GM21737 (cell line): ENCODE data around the gene ZNF664.

Experiments
- ATAC-seq: cut with Tn5 transposase; IDR thresholded peaks from one replicate; pipeline ENCODE4 v1.9.1; 2021; ENCODE audit warnings: mild to moderate bottlenecking, moderate library complexity; ENCODE audit not compliant: unreplicated experiment

ZNF664 gene

DNA sequence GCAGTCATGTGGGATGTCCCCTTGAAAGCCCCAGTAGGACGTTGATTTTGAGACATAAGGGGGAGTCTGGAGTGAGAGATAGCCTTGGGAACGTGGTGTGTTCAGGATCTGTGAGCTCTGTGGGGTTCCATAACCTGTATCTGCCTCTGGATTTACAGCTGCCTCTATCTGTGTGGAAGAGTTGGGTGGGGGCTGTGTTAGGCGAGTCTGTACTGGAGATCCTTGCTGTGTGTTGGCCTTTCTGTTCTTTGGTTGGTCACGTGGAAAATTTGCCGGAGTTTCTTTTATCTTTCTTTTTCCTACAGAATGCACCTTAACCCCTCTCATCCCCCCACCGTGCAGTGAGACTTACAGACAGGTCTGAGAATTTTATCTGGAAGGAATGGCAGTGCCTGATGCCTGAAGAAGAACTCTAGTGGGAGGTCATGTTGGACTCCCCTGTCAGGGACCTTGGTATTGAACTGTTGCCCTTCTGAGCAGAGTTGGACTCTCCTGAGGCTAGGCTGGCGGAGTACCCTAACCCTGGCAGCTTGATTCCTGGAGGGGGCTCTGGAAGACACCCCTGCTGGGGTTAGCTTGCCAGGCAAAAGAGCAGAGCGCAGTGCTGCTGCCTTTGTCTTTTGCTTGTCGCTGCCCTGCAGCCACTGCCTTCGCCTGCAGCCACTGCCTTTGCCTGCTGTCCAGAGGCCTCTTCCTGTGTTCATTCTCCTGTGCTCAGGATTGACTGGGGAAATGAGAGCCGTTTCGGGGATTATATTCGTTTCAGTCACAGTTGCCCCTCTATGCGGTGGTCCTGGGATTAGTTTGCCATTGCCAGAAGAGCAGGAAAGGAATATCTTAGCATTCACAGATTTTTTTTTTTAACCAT lies 34.1 kb downstream of the ZNF664 start:
- ATAC-seq = no peak

- ATAC-seq = no peak
These were observed 35.0 kb downstream of the ZNF664 start for GRCh38 chr12:124007826-124008570.

DNA sequence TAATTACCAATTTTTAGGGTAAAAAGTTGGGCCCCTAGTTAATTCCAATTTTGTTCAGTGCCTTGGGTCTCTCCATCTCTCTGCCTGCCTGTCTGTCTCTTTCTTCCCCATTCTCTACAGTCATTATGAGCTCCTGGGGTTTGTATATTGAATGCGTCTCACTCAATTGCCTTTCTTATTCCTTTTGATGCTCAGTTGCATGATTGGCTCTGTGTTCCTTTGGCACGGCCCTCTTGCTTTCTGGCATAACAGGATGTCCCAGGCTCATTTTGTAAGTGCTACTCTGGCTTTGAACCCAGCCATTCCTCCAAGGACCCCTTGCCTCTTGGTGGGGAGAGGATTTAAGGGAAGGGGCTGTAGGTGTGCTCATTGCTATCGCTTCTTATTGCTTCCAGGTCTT lies 35.6 kb downstream of the ZNF664 start:
- ATAC-seq = no peak

DNA sequence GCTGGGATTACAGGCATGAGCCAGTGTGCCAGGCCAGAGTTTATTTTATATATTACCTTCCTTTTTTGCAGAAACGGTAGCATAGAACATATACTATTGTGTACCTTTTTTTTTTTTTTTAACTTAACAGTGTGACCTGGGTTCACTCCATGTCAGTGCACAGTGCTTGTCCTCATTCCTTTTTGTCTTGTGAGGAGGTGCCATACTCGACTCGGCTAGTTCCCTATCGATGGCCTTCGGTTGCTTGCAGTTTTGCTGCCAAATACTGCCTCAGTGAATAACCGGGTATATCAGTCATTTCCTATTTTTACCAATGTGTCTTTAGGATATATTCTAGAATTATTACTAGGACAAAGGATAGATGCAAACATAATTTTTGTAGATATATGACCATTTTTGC lies 36.8 kb downstream of the ZNF664 start:
- no peak for ATAC-seq

DNA sequence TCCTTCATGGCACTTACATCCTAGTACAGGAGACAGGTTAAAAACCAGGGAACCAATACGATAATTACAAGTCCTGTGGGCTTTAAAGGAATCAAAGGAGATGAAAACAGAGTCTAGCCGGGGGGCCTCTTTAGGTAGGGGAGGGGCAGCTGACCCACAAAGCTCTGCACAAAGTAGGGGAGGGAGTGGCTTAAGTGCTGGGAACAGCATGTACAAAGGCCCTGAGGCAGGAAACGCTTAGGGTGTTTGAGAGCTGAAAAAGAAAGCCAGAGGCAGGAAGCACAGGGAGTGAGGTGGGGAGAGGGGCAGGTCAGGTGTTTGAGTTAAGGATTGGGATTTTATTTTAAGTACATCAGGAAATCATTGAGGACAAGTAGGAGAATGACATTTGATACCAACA lies 37.7 kb downstream of the ZNF664 start:
- no peak for ATAC-seq

DNA sequence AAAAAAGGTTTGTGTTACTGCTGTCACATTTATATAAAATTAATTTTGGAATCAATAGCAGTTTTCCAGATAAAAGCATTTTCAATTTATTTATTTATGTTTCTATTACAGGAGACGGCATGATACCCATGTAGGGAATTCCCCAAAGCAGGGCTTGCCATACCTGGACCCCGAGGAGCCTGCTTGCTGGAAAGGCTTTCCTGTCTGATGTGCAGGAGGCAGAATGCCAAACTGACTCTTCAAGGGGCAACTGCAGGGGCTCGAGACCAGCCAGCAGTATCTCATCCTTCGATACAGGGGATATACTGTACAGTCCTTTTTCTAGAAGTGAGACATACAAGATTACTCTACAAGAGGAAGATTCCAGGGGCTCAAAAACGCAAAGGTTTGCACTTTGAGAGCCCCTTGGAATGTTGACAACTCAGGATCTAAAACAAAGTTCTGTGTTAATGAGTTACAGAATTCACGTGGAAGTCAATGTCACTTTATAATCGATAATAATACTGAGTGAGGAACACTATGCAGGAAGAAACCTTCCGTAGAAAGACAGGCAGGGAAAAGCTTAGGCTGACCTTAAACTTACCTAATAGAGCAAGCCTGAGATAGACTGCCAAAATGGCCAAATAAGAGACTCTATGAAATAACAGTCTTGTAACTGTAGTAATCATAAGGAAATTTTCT lies 38.6 kb downstream of the ZNF664 start:
- ATAC-seq = no peak

- ATAC-seq = no peak
These were observed 40.1 kb downstream of the ZNF664 start for GRCh38 chr12:124013073-124013472.

GRCh38 chr12:124015494-124016461 lies 42.8 kb downstream of the ZNF664 start:
- ATAC-seq = no peak

- no peak for ATAC-seq
These were observed 44.0 kb downstream of the ZNF664 start for GRCh38 chr12:124017064-124017463.

GRCh38 chr12:124018539-124018938 lies 45.5 kb downstream of the ZNF664 start:
- no peak for ATAC-seq

DNA sequence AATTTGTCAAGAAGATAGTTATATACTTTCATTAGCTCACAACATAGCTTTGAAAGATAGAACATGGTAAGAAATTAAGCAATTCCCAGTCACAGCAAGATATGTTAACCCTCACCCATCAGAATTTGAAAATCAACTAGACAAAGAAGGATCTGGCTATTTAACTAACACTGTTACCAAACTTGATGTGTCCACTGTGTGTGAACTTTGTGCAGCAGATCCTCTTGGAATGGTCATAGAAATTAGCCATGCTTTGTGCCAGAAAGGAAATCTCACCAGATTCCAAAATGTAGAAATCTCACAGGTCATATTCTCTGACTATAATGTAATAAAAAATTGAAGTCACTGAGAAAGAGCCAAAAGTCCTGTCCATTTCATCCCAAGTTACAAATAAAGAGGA lies 46.1 kb downstream of the ZNF664 start:
- ATAC-seq = no peak

GRCh38 chr12:124020514-124020949 lies 47.5 kb downstream of the ZNF664 start:
- no peak for ATAC-seq

DNA sequence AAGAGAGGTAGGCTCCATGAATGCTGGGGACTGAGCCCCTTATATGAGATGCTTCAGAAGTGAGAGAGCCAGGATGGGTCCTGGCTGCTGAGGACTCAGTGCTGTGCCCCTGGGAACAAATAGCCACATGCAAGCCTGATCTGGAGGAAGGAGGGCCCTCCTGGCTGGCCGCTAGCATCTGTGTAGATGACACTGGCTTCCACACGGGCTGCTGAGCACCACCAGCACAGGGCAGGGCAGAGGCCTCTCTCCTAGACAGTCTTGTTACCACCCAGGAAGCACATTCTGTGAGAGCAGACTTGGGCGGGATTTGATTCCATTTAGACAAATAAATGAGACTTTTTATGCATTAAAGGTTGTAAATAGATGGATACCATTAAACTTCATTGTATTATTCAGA lies 48.0 kb downstream of the ZNF664 start:
- ATAC-seq = no peak

DNA sequence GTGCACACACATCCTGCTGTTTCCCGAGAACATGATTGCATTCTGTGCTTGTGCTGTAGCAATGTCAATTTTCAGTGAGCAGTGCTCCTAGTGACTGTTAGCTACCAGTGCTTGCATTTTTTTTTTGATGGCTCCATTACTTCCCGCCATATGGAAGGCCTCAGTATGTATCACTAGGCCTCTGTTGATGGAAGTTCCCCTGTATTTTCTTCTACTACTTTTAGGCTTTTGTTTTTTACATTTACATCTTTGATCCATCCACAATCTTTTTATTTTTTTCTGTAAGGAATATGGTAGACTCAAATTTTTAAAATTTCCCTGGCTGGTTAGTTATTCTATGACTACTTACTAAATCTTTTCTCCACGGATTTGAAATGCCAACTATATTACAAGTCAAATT lies 49.1 kb downstream of the ZNF664 start:
- ATAC-seq = no peak

- no peak for ATAC-seq
These were observed 51.3 kb downstream of the ZNF664 start for GRCh38 chr12:124024263-124024678.

GRCh38 chr12:124024776-124025175 lies 51.8 kb downstream of the ZNF664 start:
- ATAC-seq = no peak

DNA sequence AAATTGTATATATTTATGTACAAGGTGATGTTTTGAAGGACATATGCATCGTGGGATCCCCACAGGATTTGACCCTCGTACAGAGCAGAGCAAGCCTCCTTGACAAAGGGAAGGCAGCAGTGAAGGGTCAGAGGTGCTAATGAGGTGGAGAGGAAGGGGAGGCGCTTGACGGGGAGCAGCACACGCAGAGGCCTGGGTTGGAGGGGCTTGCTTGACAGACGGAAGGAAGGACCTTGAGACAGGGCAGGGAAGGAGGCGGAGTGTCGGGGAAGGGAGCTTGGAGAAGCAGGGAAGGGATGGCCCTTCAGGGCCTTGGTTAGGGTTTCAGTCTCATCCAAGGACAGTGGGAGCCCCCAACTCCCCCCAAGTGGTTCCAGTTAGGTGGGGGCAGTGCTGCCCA lies 52.6 kb downstream of the ZNF664 start:
- no peak for ATAC-seq

- ATAC-seq = no peak
These were observed 54.0 kb downstream of the ZNF664 start for GRCh38 chr12:124026755-124027745.
